Mononuclear cell (primary cell): ENCODE data around the gene UBE2B. TPM values are rescaled to one million over a fixed set of nuclear protein-coding genes. Genes with fewer than 3 reads are reported as not detected.
"Not testable (repeated sequence)": the region's sequence is repeated elsewhere in the genome, so short reads cannot be mapped to it uniquely, and the experiment has no call there.

Experiments
- H3K27me3 ChIP-seq: 2 replicates; pipeline ENCODE4 v1.6.0; 2011; ENCODE audit warnings: low read length, control low read depth; ENCODE audit not compliant: insufficient read depth
- H3K4me1 ChIP-seq: 2 replicates; pipeline ENCODE4 v1.5.1; 2011; ENCODE audit warnings: mild to moderate bottlenecking, low read length, control low read depth; ENCODE audit not compliant: insufficient read depth
- H3K4me3 ChIP-seq: 2 replicates; pipeline ENCODE4 v1.5.1; 2011; ENCODE audit warnings: mild to moderate bottlenecking, low read length, moderate library complexity
- H3K9me3 ChIP-seq: 2 replicates; pipeline ENCODE4 v1.5.1; 2011; ENCODE audit warnings: low read depth, mild to moderate bottlenecking, control low read depth, low read length
- total RNA-seq: library from RNA; depleted of rRNA; stranded (reverse); fragments of >200 nt; gene quantifications from one replicate; pipeline ENCODE4 v1.2.3, GENCODE V29; 2012

Gene UBE2B
- total RNA-seq, 1 donor = 83.7 TPM

- no peaks in the 10 kb centered on the region for H3K4me1 ChIP-seq
- no peaks in the 10 kb centered on the region for H3K27me3 ChIP-seq
- H3K9me3 ChIP-seq = no peaks in the 10 kb centered on the region
- no peak overlapping the region for H3K4me3 ChIP-seq
Observed at GRCh38 chr5:134418958-134419357, 47.6 kb downstream of the UBE2B start.

- Histone ChIP-seq H3K4me1 (no peaks in the 10 kb centered on the region), H3K9me3 (no peaks in the 10 kb centered on the region), H3K4me3 (no peak overlapping the region), H3K27me3 (no peaks in the 10 kb centered on the region)
Observed at GRCh38 chr5:134420343-134420742, 49.0 kb downstream of the UBE2B start.

- not testable (repeated sequence) for H3K4me3 ChIP-seq, H3K9me3 ChIP-seq, H3K4me1 ChIP-seq
Observed at GRCh38 chr5:134421038-134421437, 49.7 kb downstream of the UBE2B start.

GRCh38 chr5:134422791-134423365, 51.5 kb downstream of the UBE2B start:
- H3K4me3 ChIP-seq = no peak overlapping the region
- H3K4me1 ChIP-seq = no peaks in the 10 kb centered on the region
- no peaks in the 10 kb centered on the region for H3K27me3 ChIP-seq
- no peaks in the 10 kb centered on the region for H3K9me3 ChIP-seq

More at GRCh38 chr5:134421038-134421437, 49.7 kb downstream of the UBE2B start:
- H3K27me3 ChIP-seq = not testable (repeated sequence)

GRCh38 chr5:134423376-134423775, 52.0 kb downstream of the UBE2B start:
- Histone ChIP-seq H3K4me3 (no peak overlapping the region), H3K9me3 (no peaks in the 10 kb centered on the region), H3K4me1 (no peaks in the 10 kb centered on the region), H3K27me3 (no peaks in the 10 kb centered on the region)

GRCh38 chr5:134426361-134426760, 55.0 kb downstream of the UBE2B start:
- no peaks in the 10 kb centered on the region for H3K9me3 ChIP-seq
- no peaks in the 10 kb centered on the region for H3K27me3 ChIP-seq
- no peaks in the 10 kb centered on the region for H3K4me1 ChIP-seq
- H3K4me3 ChIP-seq = no peak overlapping the region

GRCh38 chr5:134427540-134428041, 56.2 kb downstream of the UBE2B start:
- Histone ChIP-seq H3K4me3 (no peak overlapping the region), H3K4me1 (no peaks in the 10 kb centered on the region), H3K27me3 (no peaks in the 10 kb centered on the region)

GRCh38 chr5:134430001-134430569, 58.7 kb downstream of the UBE2B start:
- Histone ChIP-seq H3K9me3 (no peaks in the 10 kb centered on the region), H3K4me1 (no peaks in the 10 kb centered on the region), H3K27me3 (no peaks in the 10 kb centered on the region), H3K4me3 (no peak overlapping the region)

More at GRCh38 chr5:134427540-134428041, 56.2 kb downstream of the UBE2B start:
- no peaks in the 10 kb centered on the region for H3K9me3 ChIP-seq

GRCh38 chr5:134432174-134432573, 60.8 kb downstream of the UBE2B start:
- Histone ChIP-seq H3K9me3 (no peaks in the 10 kb centered on the region), H3K4me3 (no peak overlapping the region), H3K4me1 (peaks cover 10% of the 10 kb centered on the region), H3K27me3 (no peaks in the 10 kb centered on the region)

GRCh38 chr5:134432677-134433359, 61.4 kb downstream of the UBE2B start:
- Histone ChIP-seq H3K4me3 (no peak overlapping the region), H3K27me3 (no peaks in the 10 kb centered on the region), H3K9me3 (no peaks in the 10 kb centered on the region), H3K4me1 (peaks cover 12% of the 10 kb centered on the region)

- H3K9me3 ChIP-seq = no peaks in the 10 kb centered on the region
- H3K27me3 ChIP-seq = no peaks in the 10 kb centered on the region
- no peak overlapping the region for H3K4me3 ChIP-seq
- H3K4me1 ChIP-seq = peaks cover 12% of the 10 kb centered on the region
Observed at GRCh38 chr5:134435560-134435959, 64.2 kb downstream of the UBE2B start.

- Histone ChIP-seq H3K27me3 (no peaks in the 10 kb centered on the region), H3K4me3 (no peak overlapping the region), H3K4me1 (peaks cover 12% of the 10 kb centered on the region), H3K9me3 (no peaks in the 10 kb centered on the region)
Observed at GRCh38 chr5:134436523-134437339, 65.4 kb downstream of the UBE2B start.

- H3K4me1 ChIP-seq = peaks cover 12% of the 10 kb centered on the region
- no peaks in the 10 kb centered on the region for H3K9me3 ChIP-seq
- H3K27me3 ChIP-seq = no peaks in the 10 kb centered on the region
- no peak overlapping the region for H3K4me3 ChIP-seq
Observed at GRCh38 chr5:134437340-134437846, 66.0 kb downstream of the UBE2B start.

- Histone ChIP-seq H3K4me1 (peaks cover 12% of the 10 kb centered on the region), H3K9me3 (no peaks in the 10 kb centered on the region), H3K4me3 (no peak overlapping the region), H3K27me3 (no peaks in the 10 kb centered on the region)
Observed at GRCh38 chr5:134437847-134438581, 66.6 kb downstream of the UBE2B start.
